HEK293 (cell line): ENCODE measurements around the gene SULT2B1.

Source experiments
- GLI4 ChIP-seq: fragments of 450-650 bp; formaldehyde crosslinking; IDR thresholded peaks from 2 replicates; pipeline ENCODE4 v1.5.1; 2016; ENCODE audit warnings: missing biosample characterization, missing genetic modification characterization
- KLF16 ChIP-seq: fragments of 450-650 bp; formaldehyde crosslinking; IDR thresholded peaks from 2 replicates; pipeline ENCODE4 v1.5.1; 2017; ENCODE audit warnings: missing biosample characterization, missing genetic modification characterization
- ZBTB8A ChIP-seq: fragments of 450-650 bp; formaldehyde crosslinking; IDR thresholded peaks from 2 replicates; pipeline ENCODE4 v1.5.1; 2016; ENCODE audit warnings: missing biosample characterization, missing genetic modification characterization
- ZIC2 ChIP-seq: fragments of 450-650 bp; formaldehyde crosslinking; IDR thresholded peaks from 2 replicates; pipeline ENCODE4 v1.5.1; 2016; ENCODE audit warnings: missing biosample characterization, missing genetic modification characterization
- ZNF366 ChIP-seq: fragments of 450-650 bp; formaldehyde crosslinking; conservative IDR thresholded peaks from 2 replicates; pipeline ENCODE4 v1.5.1; 2016; ENCODE audit warnings: missing biosample characterization, missing genetic modification characterization
- ZNF626 ChIP-seq: fragments of 450-650 bp; sonication (Bioruptor Pico); formaldehyde crosslinking; IDR thresholded peaks from 2 replicates; pipeline ENCODE4 v1.5.1; 2018; ENCODE audit warnings: missing biosample characterization, missing genetic modification characterization, inconsistent platforms
- ZNF747 ChIP-seq: fragments of 450-650 bp; formaldehyde crosslinking; IDR thresholded peaks from 2 replicates; pipeline ENCODE4 v1.5.1; 2016; ENCODE audit warnings: missing biosample characterization, missing genetic modification characterization
- ZNF776 ChIP-seq: fragments of 450-650 bp; formaldehyde crosslinking; IDR thresholded peaks from 2 replicates; pipeline ENCODE4 v1.5.0; 2017; ENCODE audit warnings: missing biosample characterization, missing genetic modification characterization, borderline replicate concordance
- ZNF777 ChIP-seq: fragments of 450-650 bp; formaldehyde crosslinking; IDR thresholded peaks from 2 replicates; pipeline ENCODE4 v1.5.1; 2017; ENCODE audit warnings: missing biosample characterization, missing genetic modification characterization, borderline replicate concordance
- TF ChIP-seq, protein P1 (sequence below): fragments of 450-650 bp; formaldehyde crosslinking; IDR thresholded peaks from 2 replicates; pipeline ENCODE4 v1.5.1; 2016; ENCODE audit warnings: missing biosample characterization, missing genetic modification characterization
- TF ChIP-seq, protein P2 (sequence below): fragments of 450-650 bp; formaldehyde crosslinking; IDR thresholded peaks from 2 replicates; pipeline ENCODE4 v1.5.1; 2016; ENCODE audit warnings: missing biosample characterization, missing genetic modification characterization

DNA sequence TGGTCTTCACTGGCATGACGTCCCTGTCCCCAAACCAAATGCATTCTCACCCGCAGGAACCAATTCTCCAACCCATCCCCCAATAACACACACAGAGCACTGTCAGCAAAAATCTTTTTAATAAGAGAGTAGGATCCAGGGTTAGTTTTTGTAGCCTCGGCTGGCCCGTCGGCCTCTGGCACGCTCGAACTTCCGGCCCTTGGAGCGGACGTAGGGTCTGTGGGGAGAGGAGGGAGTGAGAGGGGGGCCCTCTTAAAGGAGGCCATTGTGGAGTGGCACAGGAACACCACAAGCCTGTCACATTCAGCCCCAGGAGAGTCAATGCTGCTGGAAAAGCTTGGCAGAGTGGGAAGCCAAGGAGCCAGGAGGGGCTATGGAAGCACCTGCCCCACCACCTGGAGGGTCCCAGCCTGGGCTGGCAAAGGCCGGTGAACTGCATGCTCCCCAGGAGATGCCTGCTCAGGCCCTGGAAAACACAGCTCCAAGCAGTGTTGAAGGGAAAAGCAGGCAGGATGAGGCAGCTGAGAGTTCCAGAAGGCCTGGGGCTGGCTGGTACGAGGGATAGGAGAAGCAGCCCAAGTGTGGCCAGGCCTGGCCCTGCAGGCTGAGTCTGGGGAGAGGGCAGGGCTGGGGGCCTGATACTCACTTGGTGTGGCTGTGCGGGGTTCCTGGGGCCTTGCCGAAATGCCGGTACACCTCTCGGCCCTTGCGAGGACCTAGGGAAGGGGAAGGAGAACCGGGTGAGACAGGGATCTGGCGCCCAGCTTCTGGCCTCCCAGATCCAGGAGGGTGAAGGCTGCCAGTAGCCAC lies 63.5 kb downstream of the SULT2B1 start:
- TF ChIP-seq, protein P1, sequence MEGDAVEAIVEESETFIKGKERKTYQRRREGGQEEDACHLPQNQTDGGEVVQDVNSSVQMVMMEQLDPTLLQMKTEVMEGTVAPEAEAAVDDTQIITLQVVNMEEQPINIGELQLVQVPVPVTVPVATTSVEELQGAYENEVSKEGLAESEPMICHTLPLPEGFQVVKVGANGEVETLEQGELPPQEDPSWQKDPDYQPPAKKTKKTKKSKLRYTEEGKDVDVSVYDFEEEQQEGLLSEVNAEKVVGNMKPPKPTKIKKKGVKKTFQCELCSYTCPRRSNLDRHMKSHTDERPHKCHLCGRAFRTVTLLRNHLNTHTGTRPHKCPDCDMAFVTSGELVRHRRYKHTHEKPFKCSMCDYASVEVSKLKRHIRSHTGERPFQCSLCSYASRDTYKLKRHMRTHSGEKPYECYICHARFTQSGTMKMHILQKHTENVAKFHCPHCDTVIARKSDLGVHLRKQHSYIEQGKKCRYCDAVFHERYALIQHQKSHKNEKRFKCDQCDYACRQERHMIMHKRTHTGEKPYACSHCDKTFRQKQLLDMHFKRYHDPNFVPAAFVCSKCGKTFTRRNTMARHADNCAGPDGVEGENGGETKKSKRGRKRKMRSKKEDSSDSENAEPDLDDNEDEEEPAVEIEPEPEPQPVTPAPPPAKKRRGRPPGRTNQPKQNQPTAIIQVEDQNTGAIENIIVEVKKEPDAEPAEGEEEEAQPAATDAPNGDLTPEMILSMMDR (tag by site-specific recombination), result no peak
- TF ChIP-seq ZBTB8A, result no peak
- no peak for TF ChIP-seq ZNF747 (tag by site-specific recombination)
- no peak for TF ChIP-seq ZNF366 (tag by site-specific recombination)
- TF ChIP-seq, protein P2, sequence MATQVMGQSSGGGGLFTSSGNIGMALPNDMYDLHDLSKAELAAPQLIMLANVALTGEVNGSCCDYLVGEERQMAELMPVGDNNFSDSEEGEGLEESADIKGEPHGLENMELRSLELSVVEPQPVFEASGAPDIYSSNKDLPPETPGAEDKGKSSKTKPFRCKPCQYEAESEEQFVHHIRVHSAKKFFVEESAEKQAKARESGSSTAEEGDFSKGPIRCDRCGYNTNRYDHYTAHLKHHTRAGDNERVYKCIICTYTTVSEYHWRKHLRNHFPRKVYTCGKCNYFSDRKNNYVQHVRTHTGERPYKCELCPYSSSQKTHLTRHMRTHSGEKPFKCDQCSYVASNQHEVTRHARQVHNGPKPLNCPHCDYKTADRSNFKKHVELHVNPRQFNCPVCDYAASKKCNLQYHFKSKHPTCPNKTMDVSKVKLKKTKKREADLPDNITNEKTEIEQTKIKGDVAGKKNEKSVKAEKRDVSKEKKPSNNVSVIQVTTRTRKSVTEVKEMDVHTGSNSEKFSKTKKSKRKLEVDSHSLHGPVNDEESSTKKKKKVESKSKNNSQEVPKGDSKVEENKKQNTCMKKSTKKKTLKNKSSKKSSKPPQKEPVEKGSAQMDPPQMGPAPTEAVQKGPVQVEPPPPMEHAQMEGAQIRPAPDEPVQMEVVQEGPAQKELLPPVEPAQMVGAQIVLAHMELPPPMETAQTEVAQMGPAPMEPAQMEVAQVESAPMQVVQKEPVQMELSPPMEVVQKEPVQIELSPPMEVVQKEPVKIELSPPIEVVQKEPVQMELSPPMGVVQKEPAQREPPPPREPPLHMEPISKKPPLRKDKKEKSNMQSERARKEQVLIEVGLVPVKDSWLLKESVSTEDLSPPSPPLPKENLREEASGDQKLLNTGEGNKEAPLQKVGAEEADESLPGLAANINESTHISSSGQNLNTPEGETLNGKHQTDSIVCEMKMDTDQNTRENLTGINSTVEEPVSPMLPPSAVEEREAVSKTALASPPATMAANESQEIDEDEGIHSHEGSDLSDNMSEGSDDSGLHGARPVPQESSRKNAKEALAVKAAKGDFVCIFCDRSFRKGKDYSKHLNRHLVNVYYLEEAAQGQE (tag by site-specific recombination), result no peak
- no peak for TF ChIP-seq ZIC2
- no peak for TF ChIP-seq ZNF776 (tag by site-specific recombination)
- no peak for TF ChIP-seq GLI4 (tag by site-specific recombination)
- TF ChIP-seq KLF16, result no peak
- no peak for TF ChIP-seq ZNF626 (tag by site-specific recombination)
- TF ChIP-seq ZNF777 (tag by site-specific recombination), result no peak
